Progenitor cell of endocrine pancreas (in vitro differentiated cells): Measurements from ENCODE around the gene AGL. TPM values are rescaled to one million over a fixed set of nuclear protein-coding genes. Genes with fewer than 3 reads are reported as not detected.
"Not testable (repeated sequence)": the region's sequence is repeated elsewhere in the genome, so short reads cannot be mapped to it uniquely, and the experiment has no call there.

Experiments used
- DNase-seq: peaks from one replicate; pipeline ENCODE4 v3.0.0; 2021; ENCODE audit warnings: low spot score; ENCODE audit not compliant: unreplicated experiment
- H3K27ac Mint-ChIP-seq: 2 replicates; pipeline ENCODE4 v1.8.0; 2021; ENCODE audit warnings: mild to moderate bottlenecking, moderate library complexity, mixed read lengths
- H3K27me3 Mint-ChIP-seq: 2 replicates; pipeline ENCODE4 v1.8.0; 2021; ENCODE audit warnings: mixed read lengths
- H3K36me3 Mint-ChIP-seq: 2 replicates; pipeline ENCODE4 v1.8.0; 2022; ENCODE audit warnings: mixed read lengths; ENCODE audit not compliant: insufficient read depth
- H3K4me1 Mint-ChIP-seq: 2 replicates; pipeline ENCODE4 v1.8.0; 2021; ENCODE audit warnings: low read depth, mixed read lengths
- H3K4me3 Mint-ChIP-seq: 2 replicates; pipeline ENCODE4 v1.8.0; 2021; ENCODE audit warnings: low read depth, mild to moderate bottlenecking, moderate library complexity, mixed read lengths
- H3K9me3 Mint-ChIP-seq: 2 replicates; pipeline ENCODE4 v1.8.0; 2021; ENCODE audit warnings: low read depth, mixed read lengths
- total RNA-seq: library from RNA; stranded (reverse); gene quantifications from 2 replicates; pipeline ENCODE4 v1.2.1, GENCODE V29; 2021
- TF ChIP-seq, protein P1 (sequence below): fragments of 200-600 bp; sonication (generic); IDR thresholded peaks from one replicate; pipeline ENCODE4 v1.5.0; 2021; ENCODE audit warnings: antibody characterized with exemption, mild to moderate bottlenecking; ENCODE audit not compliant: unreplicated experiment

The AGL gene
- total RNA-seq, 1 donor from 2014 or later = 26.6 TPM

DNA sequence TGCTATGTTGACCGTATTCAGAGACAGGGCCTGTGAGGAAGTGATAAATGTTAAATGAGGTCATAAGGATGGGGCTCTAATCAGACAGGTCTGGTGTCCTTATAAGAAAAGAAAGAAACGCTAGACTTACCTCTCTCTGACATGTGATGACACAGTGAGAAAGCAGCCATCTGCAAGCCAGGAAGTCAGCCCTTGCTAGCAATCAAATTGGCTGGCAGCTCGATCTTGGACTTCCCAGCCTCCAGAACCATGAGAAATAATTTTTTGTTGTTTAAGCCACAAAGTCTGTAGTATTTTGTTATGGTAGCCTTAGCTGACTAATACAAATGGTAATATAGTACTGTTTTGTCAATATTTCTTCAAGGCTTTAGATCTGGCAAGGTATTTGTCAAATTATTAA is 25.1 kb upstream of the AGL start:
- DNase-seq = no peak
- Mint-ChIP-seq H3K4me3 (no peak overlapping the region), H3K27ac (no peak overlapping the region), H3K4me1 (no peaks in the 10 kb centered on the region), H3K9me3 (peaks cover 4% of the 10 kb centered on the region), H3K36me3 (peaks cover 1% of the 10 kb centered on the region), H3K27me3 (no peaks in the 10 kb centered on the region)
- TF ChIP-seq, protein P1, sequence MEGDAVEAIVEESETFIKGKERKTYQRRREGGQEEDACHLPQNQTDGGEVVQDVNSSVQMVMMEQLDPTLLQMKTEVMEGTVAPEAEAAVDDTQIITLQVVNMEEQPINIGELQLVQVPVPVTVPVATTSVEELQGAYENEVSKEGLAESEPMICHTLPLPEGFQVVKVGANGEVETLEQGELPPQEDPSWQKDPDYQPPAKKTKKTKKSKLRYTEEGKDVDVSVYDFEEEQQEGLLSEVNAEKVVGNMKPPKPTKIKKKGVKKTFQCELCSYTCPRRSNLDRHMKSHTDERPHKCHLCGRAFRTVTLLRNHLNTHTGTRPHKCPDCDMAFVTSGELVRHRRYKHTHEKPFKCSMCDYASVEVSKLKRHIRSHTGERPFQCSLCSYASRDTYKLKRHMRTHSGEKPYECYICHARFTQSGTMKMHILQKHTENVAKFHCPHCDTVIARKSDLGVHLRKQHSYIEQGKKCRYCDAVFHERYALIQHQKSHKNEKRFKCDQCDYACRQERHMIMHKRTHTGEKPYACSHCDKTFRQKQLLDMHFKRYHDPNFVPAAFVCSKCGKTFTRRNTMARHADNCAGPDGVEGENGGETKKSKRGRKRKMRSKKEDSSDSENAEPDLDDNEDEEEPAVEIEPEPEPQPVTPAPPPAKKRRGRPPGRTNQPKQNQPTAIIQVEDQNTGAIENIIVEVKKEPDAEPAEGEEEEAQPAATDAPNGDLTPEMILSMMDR = no peak

DNA sequence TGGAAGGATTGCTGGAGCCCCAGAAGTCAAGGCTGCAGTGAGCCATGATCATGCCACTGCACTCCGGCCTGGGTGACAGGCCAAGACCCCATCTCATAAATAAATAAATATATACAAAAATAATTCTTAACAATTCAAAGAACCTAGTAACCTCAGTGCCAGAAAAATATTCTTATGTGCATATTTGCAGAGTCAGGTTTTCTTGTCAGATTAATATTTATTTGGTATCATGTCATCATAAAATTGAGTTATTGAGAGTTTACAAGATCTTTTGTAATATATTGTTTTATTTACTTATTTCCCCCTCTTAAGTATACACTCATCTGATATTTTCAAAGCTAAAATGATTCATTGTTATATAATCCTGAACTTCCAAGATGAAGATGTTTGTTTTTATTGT is 24.5 kb upstream of the AGL start:
- TF ChIP-seq, protein P1 = no peak
- Mint-ChIP-seq H3K9me3 (peaks cover 4% of the 10 kb centered on the region), H3K4me3 (no peak overlapping the region), H3K27me3 (no peaks in the 10 kb centered on the region), H3K36me3 (peaks cover 1% of the 10 kb centered on the region), H3K4me1 (no peaks in the 10 kb centered on the region), H3K27ac (no peak overlapping the region)
- no peak for DNase-seq

DNA sequence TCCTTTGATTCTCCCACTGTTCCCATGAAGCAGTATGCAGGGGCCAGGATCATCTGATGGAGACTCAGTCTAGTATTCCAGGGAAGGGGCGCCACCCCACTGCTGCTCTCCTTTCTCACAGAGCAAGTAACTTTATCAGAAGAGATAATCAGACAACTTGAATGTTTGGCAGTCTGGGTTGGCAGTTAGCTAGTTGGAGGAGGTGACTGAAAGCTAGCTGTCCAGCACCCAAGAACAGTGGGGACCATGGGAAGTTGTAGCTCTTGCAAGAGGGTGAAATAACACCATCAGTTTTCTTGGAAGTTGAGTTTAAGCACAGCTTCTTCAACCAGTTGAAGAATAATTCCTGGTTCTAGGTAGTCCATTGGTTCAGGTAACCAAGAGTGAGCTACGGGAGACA is 22.2 kb upstream of the AGL start:
- TF ChIP-seq, protein P1 = no peak
- H3K4me1 Mint-ChIP-seq = no peaks in the 10 kb centered on the region
- no peak overlapping the region for H3K4me3 Mint-ChIP-seq
- H3K9me3 Mint-ChIP-seq = peaks cover 17% of the 10 kb centered on the region
- H3K27ac Mint-ChIP-seq = no peak overlapping the region
- no peak for DNase-seq
- H3K36me3 Mint-ChIP-seq = peaks cover 3% of the 10 kb centered on the region
- H3K27me3 Mint-ChIP-seq = no peaks in the 10 kb centered on the region

DNA sequence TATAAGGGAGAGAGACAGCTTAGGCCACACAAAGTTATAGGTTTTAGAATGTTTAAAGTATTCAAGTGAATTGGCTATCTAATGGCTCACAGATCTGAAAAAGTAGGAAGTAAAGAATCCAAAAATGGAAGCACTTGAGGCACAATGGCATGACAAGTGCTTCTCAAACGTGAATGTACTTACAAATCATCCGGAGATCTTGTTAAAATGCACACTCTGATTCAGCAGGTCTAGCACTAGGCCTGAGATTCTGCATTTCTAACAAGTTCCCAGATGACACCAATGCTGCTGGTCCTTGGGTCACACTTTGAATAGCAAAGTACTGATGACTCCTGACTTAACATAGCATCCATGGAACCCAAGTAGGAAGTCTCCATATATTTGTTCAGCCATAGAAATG is 20.9 kb upstream of the AGL start:
- Mint-ChIP-seq H3K36me3 (peaks cover 3% of the 10 kb centered on the region), H3K4me1 (no peaks in the 10 kb centered on the region), H3K27ac (no peak overlapping the region), H3K9me3 (peaks cover 17% of the 10 kb centered on the region), H3K27me3 (no peaks in the 10 kb centered on the region), H3K4me3 (no peak overlapping the region)
- TF ChIP-seq, protein P1 = no peak
- no peak for DNase-seq

DNA sequence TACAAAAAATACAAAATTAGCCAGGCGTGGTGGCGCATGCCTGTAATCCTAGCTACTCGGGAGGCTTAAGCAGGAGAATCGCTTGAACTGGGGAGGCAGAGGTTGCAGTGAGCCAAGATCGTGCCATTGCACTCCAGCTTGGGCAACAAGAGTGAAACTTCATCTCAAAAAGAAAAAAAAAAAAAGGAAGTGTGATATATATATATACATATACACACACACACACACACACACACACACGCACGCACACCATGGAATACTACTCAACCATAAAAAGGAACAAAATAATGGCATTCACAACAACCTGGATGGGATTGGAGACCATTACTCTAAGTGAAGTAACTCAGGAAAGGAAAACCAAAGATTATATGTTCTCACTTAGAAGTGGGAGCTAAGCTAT is 16.2 kb upstream of the AGL start:
- not testable (repeated sequence) for H3K4me3 Mint-ChIP-seq, H3K27me3 Mint-ChIP-seq, DNase-seq, H3K27ac Mint-ChIP-seq, H3K36me3 Mint-ChIP-seq
- H3K9me3 Mint-ChIP-seq = peaks cover 15% of the 10 kb centered on the region
- peaks cover 17% of the 10 kb centered on the region for H3K4me1 Mint-ChIP-seq

DNA sequence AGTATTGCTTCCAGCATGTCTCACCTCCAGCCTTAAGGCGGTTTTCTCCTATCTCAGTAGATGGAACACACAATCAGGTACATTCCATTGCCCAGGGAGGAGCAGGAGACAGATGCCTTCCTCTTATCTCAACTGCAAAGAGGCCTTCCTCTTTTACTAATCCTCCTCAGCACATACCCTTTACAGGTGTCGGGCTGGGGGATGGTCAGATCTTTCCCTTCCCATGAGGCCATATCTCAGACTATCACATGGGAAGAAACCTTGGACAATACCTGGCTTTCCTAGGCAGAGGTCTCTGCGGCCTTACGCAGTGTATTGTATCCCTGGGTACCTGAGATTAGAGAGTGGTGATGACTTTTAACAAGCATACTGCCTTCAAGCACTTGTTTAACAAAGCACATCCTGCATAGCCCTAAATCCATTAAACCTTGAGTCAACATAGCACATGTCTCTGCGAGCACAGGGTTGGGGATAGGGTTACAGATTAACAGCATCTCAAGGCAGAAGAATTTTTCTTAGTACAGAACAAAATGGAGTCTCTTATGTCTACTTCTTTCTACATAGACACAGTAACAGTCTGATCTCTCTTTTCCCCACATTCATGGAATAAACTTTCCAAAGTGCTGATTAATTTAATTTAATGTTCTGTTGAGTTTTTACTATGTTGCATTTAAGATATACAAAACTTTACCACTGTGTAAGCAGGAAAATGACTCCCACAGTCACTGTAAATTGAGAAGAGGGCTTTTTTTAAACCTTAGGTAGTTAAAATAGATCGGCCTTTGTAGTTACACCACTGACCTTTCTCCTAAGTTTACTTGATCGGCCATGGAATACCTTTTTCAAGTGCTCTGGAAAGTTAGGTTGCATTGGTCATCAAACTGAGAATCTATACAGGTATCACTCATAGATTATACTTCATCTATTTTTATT is 13.7 kb upstream of the AGL start:
- H3K4me3 Mint-ChIP-seq, H3K27me3 Mint-ChIP-seq, H3K36me3 Mint-ChIP-seq, DNase-seq: not testable (repeated sequence)
- peak overlapping the region; percentile 90 for H3K27ac Mint-ChIP-seq
- H3K4me1 Mint-ChIP-seq = peaks cover 17% of the 10 kb centered on the region
- H3K9me3 Mint-ChIP-seq = peaks cover 29% of the 10 kb centered on the region

DNA sequence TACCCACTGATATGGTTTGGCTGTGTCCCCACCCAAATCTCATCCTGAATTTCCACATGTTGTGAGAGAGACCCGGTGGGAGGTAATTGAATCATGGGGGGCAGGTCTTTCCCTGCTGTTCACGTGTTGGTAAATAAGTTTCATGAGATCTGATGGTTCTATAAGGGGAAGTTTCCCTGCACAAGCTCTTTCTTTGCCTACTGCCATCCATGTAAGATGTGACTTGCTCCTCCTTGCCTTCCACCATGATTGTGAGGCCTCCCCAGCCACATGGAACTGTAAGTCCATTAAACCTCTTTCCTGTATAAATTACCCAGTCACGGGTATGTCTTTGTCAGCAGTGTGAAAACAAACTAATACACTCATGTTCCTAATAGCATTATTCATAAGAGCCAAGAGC is 9.8 kb upstream of the AGL start:
- H3K36me3 Mint-ChIP-seq, H3K27ac Mint-ChIP-seq, DNase-seq, H3K4me3 Mint-ChIP-seq, H3K27me3 Mint-ChIP-seq: not testable (repeated sequence)
- H3K4me1 Mint-ChIP-seq = peaks cover 17% of the 10 kb centered on the region
- H3K9me3 Mint-ChIP-seq = peaks cover 16% of the 10 kb centered on the region
